Activated CD4-positive, alpha-beta T cell treated with anti-CD3 and anti-CD28 coated beads for 4 hours (primary cell): ENCODE measurements around the gene FGF2.
"Not testable (repeated sequence)": the region's sequence is repeated elsewhere in the genome, so short reads cannot be mapped to it uniquely, and the experiment has no call there.

Experiments used
- DNase-seq, 2 donors: peaks; one replicate each; pipeline ENCODE4 v3.0.0-alpha.2; 2020

The FGF2 gene

GRCh38 chr4:122898370-122899150 lies 71.9 kb downstream of the FGF2 start:
- DNase-seq = no peak

GRCh38 chr4:122899682-122900081 lies 73.1 kb downstream of the FGF2 start:
- no peak for DNase-seq

DNA sequence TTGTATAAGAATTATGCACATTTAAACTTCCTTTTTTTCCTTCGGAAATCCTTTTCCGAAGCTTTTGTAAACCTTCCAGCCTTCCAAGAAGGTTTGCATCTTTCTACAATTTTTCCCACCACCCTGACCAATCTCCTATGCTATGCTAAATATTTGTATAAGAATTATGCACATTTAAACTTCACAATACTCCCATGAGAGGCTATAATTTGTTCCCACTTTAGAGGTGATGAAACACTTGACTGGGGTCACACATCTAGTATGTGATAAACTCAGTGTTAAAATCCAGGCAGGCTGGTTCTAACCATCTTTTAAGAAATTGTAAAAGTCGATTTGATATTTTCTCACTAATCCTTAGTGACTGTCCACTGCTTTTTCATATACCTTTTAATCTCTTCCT lies 73.7 kb downstream of the FGF2 start:
- no peak for DNase-seq

DNA sequence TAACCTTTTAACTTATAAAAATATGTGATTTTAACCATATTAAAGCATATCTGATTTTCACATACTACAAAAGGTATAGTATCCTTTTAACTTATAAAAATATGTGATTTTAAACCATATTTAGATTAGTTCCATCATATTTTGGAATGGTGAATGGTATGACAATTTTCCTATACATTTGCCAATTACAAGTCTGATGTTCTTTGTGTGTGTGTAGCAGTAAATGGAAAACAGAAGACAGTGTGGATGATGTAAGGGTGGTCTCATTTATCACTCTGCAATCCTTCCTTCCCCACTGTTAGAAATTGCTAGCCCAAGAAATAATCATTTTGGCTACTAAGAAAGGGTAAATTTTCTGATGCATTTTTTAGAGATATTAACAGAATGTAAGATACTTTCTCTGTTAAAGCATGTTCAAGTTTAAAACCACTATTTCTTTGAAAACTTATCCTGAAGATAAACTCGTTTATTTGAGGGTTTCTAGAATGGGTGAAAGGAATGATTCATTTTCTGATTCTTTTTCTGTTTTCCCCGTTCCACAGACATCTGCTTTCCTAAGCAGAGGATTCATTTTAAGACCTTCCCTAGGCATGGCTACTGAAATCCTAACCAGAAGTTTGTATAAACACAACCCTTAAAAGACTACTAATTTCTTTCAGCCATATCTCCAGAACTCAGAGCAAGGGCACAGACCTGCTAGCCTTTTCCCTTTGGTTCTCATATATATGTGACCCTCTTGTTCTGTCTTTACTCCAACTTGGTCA lies 74.8 kb downstream of the FGF2 start:
- no peak for DNase-seq

GRCh38 chr4:122903766-122904288 lies 77.2 kb downstream of the FGF2 start:
- no peak for DNase-seq

- no peak for DNase-seq
These were observed 80.3 kb downstream of the FGF2 start for GRCh38 chr4:122906859-122907305.

GRCh38 chr4:122908223-122908622 lies 81.6 kb downstream of the FGF2 start:
- DNase-seq = no peak

DNA sequence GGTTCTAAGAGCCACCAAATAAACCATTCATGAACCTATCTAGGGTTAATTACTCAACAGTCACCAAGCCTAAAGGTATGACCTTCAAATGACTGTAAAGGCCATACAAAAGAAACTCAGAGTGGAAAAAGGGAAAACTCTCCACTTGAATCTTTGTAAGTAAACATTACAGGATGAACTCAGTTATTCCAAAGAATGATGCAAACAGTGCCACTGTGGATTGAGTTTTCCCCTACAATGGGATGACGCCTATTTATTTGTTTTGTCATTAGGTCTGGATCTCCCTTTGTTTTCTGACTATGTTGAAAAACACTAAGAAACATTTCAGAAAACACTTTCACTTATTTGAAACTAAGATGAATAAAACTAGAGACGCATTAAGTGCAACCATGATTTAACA lies 83.1 kb downstream of the FGF2 start:
- no peak for DNase-seq

DNA sequence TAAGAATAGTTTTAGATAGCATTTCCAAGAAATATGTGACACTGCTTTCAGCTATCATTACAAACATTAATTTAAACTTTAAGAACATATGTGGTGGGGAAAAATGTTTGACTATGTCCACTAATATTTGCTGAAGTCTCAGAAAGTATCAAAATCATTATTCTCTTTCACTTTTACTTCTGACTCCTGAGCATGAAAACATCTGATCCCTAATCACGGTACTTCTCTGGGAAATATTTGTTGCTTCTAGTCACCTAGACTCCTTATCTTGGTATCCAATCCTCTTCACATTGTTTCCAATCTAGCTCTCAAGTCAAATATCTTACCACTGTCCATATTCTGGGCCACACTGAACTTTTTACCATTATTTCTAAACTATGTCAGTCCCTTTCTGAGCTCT lies 85.0 kb downstream of the FGF2 start:
- DNase-seq = no peak

- no peak for DNase-seq
These were observed 86.4 kb downstream of the FGF2 start for GRCh38 chr4:122912810-122913575.

DNA sequence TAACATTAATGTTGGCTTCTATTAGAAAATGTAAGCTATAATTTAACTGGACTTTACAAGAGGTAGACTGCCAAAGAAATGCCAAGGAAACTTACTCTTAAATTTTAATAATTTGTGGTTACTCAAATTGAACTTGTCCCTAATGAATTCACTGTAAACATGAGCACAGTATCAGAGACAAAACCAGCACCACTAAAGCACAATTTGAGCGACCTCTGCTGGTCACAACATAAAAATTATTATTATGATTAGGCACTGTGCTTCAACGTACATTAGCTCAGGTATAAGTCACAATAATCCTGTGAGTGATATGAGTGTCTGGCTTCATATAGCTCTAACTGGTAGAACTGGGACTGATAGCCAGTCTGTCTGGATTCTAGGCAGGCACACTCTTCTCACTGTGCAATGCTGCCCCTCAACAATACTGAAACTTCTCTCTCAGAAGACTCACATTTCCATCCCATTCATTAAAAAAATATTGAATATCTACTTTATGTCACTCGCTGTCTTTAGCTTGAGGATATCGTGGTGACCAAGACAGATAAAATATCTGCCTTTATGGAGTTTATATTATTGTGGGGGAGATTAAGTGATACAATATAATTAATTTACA lies 87.8 kb downstream of the FGF2 start:
- DNase-seq = peak in 1 of 2 donors; percentile 19

- no peak for DNase-seq
These were observed 88.3 kb downstream of the FGF2 start for GRCh38 chr4:122914938-122915337.

DNA sequence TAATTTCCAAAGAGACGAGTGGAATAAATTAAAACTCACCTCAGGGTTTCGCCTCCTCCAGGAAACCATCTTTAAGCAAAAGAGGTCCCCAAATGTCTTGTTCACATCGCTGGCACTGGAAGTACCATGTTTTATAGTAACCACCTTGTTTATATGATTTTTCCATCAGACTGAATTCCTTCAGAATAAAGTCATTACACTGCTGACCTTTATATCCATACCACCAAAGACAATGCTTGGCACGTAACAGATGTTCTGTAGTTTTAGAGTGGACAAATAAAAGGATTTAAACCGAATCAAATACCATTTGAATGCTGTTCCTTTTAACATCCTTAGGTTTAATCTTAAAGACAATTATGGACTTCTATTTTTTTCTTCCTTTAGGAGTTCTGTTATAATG lies 91.1 kb downstream of the FGF2 start:
- no peak for DNase-seq

DNA sequence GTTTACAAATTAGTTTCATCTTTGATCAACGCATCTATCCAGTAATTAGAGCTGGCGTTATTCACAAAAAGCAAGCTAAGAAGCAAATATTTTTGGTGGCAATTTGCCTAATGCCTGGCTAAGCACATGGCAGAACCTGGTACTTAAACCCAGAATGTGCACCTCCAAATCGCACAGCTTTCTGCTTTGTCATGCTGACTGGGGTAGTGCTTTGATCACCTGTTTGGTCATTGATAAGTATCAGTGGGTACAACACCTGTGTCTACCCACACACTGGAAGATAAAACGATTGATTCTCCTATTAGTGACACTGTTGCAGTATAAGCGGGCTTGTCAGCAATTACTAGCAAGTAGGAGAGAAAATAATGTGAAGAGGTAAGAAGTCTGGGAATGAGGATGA lies 93.8 kb downstream of the FGF2 start:
- no peak for DNase-seq

GRCh38 chr4:122921300-122921699 lies 94.7 kb downstream of the FGF2 start:
- no peak for DNase-seq

DNA sequence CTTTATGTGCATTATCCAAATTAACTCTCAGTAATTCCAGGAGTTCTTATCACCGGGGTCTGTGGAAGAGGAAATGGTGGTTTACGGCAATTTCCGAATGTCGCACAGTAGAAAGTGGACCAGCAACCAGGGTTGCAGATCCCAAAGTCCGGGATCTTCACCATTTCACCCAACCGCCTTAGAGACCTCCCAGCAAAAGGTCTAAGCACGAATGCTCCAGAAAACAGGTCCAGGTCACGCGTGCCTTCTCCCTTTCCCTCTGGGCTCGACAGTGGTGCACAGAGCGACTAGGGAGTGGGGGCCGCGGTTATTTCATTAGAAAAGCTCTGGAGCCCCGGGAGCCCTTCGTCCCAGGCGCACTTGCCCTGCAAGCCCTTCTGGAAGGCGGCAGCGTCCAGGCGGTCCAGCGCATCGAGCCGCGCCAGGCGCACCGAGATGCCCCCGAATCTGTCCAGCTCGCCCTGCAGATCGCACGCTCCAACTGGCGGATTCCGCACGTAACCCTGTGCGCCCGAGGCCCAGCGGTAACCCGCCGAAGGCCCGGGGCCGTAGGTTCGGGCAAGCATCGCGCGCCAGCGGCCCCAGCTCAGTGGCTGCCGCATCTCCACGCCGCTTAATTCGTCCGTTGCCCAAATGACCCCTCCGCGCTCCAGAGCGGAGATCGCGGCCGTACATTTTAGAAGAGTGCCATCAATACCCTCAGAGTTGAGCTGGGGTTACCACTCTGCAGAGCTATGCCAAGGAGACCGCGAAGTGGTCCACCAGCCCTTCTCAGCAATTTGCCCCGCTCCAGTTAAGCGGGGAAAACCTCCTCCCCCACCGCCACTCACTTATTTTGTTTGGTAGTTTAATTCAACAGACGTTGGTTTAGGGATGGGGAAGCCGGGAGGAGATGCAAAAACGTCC lies 95.6 kb downstream of the FGF2 start, which contains the start of gene NUDT6:
TSS of gene NUDT6 (minus strand) at position 627 of the 906 bp plus-strand sequence. CDS start at position 602, 25 bp downstream.
- peak; percentile 8 to 9 for DNase-seq

DNA sequence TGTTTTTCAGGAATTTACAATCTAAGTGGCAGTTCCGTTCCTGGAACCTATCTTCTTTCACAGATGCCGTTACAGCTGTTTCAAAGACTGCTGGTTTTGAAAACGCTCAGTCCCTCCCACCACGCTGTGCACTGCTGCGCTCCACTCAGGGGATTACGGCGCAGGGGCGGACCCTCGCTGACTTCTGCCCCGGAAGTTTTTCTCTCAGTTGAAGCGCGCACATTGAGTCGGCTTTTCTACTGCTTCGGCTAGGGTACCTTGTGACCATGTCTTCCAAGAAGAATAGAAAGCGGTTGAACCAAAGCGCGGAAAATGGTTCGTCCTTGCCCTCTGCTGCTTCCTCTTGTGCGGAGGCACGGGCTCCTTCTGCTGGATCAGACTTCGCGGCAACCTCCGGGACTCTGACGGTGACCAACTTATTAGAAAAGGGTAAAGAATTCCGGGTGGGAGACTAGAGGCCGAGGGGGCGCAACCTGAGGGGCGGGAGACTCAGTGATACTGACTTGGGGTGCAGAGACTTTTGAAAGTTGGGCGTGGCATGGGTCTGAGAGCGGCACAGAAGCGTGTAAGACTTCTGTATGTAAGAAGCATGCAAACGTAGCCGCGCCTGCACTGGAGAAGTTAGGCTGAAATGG lies 96.4 kb downstream of the FGF2 start:
- DNase-seq = peak; percentile 79 to 86

GRCh38 chr4:122928930-122929329 lies 102.3 kb downstream of the FGF2 start:
- DNase-seq = no peak

DNA sequence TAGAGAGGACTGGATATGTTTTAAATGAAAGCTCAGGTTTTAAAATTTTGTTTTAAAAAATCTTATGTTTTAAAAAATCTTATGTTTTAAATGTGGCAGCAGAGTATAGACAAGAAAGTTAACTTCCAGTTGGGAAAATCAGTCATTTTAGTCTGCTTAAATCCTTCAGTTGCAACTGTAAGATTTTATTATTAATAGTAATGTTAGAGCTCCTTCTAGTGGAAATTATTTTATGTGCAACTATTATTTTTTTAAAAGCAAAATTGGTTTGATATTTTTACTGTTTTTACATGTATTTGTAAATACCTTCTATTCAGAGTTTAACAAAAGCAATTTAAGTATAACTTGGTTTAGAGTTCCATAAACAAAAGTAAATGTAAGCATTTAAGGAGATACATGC lies 104.2 kb downstream of the FGF2 start:
- no peak for DNase-seq

DNA sequence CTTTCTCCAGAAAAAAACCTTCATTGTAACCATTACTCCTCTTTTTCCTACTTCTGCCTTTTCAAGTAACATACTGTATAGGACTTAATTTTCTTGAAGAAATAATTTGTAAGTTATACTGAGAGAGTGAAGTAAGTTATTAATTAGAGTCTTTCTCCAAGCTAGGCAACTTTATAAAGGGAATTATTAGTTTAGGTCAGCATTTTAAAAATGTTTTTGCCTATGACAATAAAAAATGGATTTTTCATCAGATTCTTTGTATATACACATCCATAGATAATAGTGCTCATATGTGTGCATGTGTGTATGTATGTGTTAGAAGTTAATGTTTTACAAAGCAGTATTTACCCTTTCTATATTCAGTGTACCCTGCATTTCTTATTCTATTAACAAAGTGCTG lies 106.1 kb downstream of the FGF2 start:
- no peak for DNase-seq

- not testable (repeated sequence) for DNase-seq
These were observed 118.5 kb downstream of the FGF2 start for GRCh38 chr4:122945136-122945535.
